ENCODE results near the gene ZBTB16. TPM values are rescaled to one million over a fixed set of nuclear protein-coding genes. Genes with fewer than 3 reads are reported as not detected.
A peak's percentile ranks its signal among the peaks of the same experiment; 100 is the strongest.

The ZBTB16 gene
- polyA plus RNA-seq (2013, experiment 1 of 2): not detected
- 0.03 TPM for polyA plus RNA-seq (2013, experiment 2 of 2)

- no peak within 1 kb of the TSS for H2BK120ac ChIP-seq (ENCODE audit: low read depth, low read length)
- H3K23ac ChIP-seq (ENCODE audit: low read length): no peak within 1 kb of the TSS
- peak within 1 kb of the TSS; percentile 56 for H3K56ac ChIP-seq (ENCODE audit: low read length)
- H2BK5ac ChIP-seq (ENCODE audit: low read length): no peak within 1 kb of the TSS
- H3K9ac ChIP-seq (ENCODE audit: low read length): peak within 1 kb of the TSS; percentile 48
- H4K8ac ChIP-seq (ENCODE audit: low read depth, low read length): no peak within 1 kb of the TSS
- no peak within 1 kb of the TSS for H2AK5ac ChIP-seq (ENCODE audit: low read length)
- H3K36me3 ChIP-seq (ENCODE audit: control insufficient read depth, insufficient read depth, low read length): no peaks in the 10 kb centered on the region
- no peak within 1 kb of the TSS for H3K18ac ChIP-seq (ENCODE audit: low read length)
- no peaks in the 10 kb centered on the region for H3K79me1 ChIP-seq (ENCODE audit: low read length)
- H3K27ac ChIP-seq (ENCODE audit: low read depth, low read length): no peak within 1 kb of the TSS
- no peaks in the 10 kb centered on the region for H3K4me1 ChIP-seq (ENCODE audit: control insufficient read depth, low read depth, low read length)
- H3K27me3 ChIP-seq (ENCODE audit: insufficient read depth, low read length, poor library complexity): peaks cover 54% of the 10 kb centered on the region
- peak within 1 kb of the TSS; percentile 85 for H3K4me2 ChIP-seq (ENCODE audit: low read length)
- no peak within 1 kb of the TSS for H2BK15ac ChIP-seq (replicated peaks; ENCODE audit: low read depth)
- no CpG with 5 or more reads among the region's 71 CpGs for WGBS (ENCODE audit: extremely low coverage, insufficient coverage, low lambda C conversion rate)
- H3K79me2 ChIP-seq (ENCODE audit: control insufficient read depth, insufficient read depth, low read length): no peaks in the 10 kb centered on the region
- H3K4ac ChIP-seq (ENCODE audit: low read depth, low read length): no peak within 1 kb of the TSS
- H3K4me3 ChIP-seq (ENCODE audit: low read length): peak within 1 kb of the TSS; percentile 23
- no peak within 1 kb of the TSS for H4K5ac ChIP-seq (ENCODE audit: low read length)
- peak; percentile 79 for DNase-seq
These were observed at the start of gene ZBTB16 for GRCh38 chr11:114059278-114059983. ZBTB16 (plus strand) TSS chr11:114059711; CDS start chr11:114063301, 3,590 bp downstream.

- Histone ChIP-seq H3K4me2 (ENCODE audit: low read length) (no peak overlapping the region), H4K5ac (ENCODE audit: low read length) (no peak overlapping the region), H4K8ac (ENCODE audit: low read depth, low read length) (no peak overlapping the region), H3K36me3 (ENCODE audit: control insufficient read depth, insufficient read depth, low read length) (no peaks in the 10 kb centered on the region), H3K4ac (ENCODE audit: low read depth, low read length) (no peak overlapping the region), H3K79me2 (ENCODE audit: control insufficient read depth, insufficient read depth, low read length) (no peaks in the 10 kb centered on the region), H3K56ac (ENCODE audit: low read length) (no peak overlapping the region), H3K27ac (ENCODE audit: low read depth, low read length) (no peak overlapping the region), H2BK5ac (ENCODE audit: low read length) (no peak overlapping the region), H2BK15ac (replicated peaks; ENCODE audit: low read depth) (no peak overlapping the region), H3K18ac (ENCODE audit: low read length) (no peak overlapping the region), H3K4me3 (ENCODE audit: low read length) (no peak overlapping the region), H3K4me1 (ENCODE audit: control insufficient read depth, low read depth, low read length) (no peaks in the 10 kb centered on the region), H3K23ac (ENCODE audit: low read length) (no peak overlapping the region), H2BK120ac (ENCODE audit: low read depth, low read length) (no peak overlapping the region), H2AK5ac (ENCODE audit: low read length) (no peak overlapping the region), H3K79me1 (ENCODE audit: low read length) (no peaks in the 10 kb centered on the region), H3K9ac (ENCODE audit: low read length) (no peak overlapping the region), H3K27me3 (ENCODE audit: insufficient read depth, low read length, poor library complexity) (no peaks in the 10 kb centered on the region)
- no CpG with 5 or more reads among the region's 4 CpGs for WGBS (ENCODE audit: extremely low coverage, insufficient coverage, low lambda C conversion rate)
- no peak for DNase-seq
These were observed 48.6 kb upstream of the ZBTB16 start for GRCh38 chr11:114010931-114011330.

GRCh38 chr11:114011443-114011842 is 48.1 kb upstream of the ZBTB16 start:
- H2BK15ac ChIP-seq (replicated peaks; ENCODE audit: low read depth): no peak overlapping the region
- no peak overlapping the region for H3K9ac ChIP-seq (ENCODE audit: low read length)
- H3K27me3 ChIP-seq (ENCODE audit: insufficient read depth, low read length, poor library complexity): no peaks in the 10 kb centered on the region
- H3K4me2 ChIP-seq (ENCODE audit: low read length): no peak overlapping the region
- H2BK120ac ChIP-seq (ENCODE audit: low read depth, low read length): no peak overlapping the region
- no peak overlapping the region for H3K4me3 ChIP-seq (ENCODE audit: low read length)
- H4K8ac ChIP-seq (ENCODE audit: low read depth, low read length): no peak overlapping the region
- no peaks in the 10 kb centered on the region for H3K79me2 ChIP-seq (ENCODE audit: control insufficient read depth, insufficient read depth, low read length)
- H3K56ac ChIP-seq (ENCODE audit: low read length): no peak overlapping the region
- WGBS (ENCODE audit: extremely low coverage, insufficient coverage, low lambda C conversion rate): no CpG with 5 or more reads among the region's 2 CpGs
- no peak overlapping the region for H3K4ac ChIP-seq (ENCODE audit: low read depth, low read length)
- no peaks in the 10 kb centered on the region for H3K36me3 ChIP-seq (ENCODE audit: control insufficient read depth, insufficient read depth, low read length)
- no peak overlapping the region for H4K5ac ChIP-seq (ENCODE audit: low read length)
- no peak overlapping the region for H2AK5ac ChIP-seq (ENCODE audit: low read length)
- H3K79me1 ChIP-seq (ENCODE audit: low read length): no peaks in the 10 kb centered on the region
- H3K23ac ChIP-seq (ENCODE audit: low read length): no peak overlapping the region
- no peak overlapping the region for H3K27ac ChIP-seq (ENCODE audit: low read depth, low read length)
- H3K18ac ChIP-seq (ENCODE audit: low read length): no peak overlapping the region
- no peaks in the 10 kb centered on the region for H3K4me1 ChIP-seq (ENCODE audit: control insufficient read depth, low read depth, low read length)
- H2BK5ac ChIP-seq (ENCODE audit: low read length): no peak overlapping the region
- no peak for DNase-seq

GRCh38 chr11:114015117-114015516 is 44.4 kb upstream of the ZBTB16 start:
- no peak overlapping the region for H2BK120ac ChIP-seq (ENCODE audit: low read depth, low read length)
- H3K23ac ChIP-seq (ENCODE audit: low read length): no peak overlapping the region
- no peak overlapping the region for H2AK5ac ChIP-seq (ENCODE audit: low read length)
- H2BK15ac ChIP-seq (replicated peaks; ENCODE audit: low read depth): no peak overlapping the region
- no CpG with 5 or more reads among the region's 6 CpGs for WGBS (ENCODE audit: extremely low coverage, insufficient coverage, low lambda C conversion rate)
- no peaks in the 10 kb centered on the region for H3K79me2 ChIP-seq (ENCODE audit: control insufficient read depth, insufficient read depth, low read length)
- no peak overlapping the region for H3K56ac ChIP-seq (ENCODE audit: low read length)
- H3K79me1 ChIP-seq (ENCODE audit: low read length): no peaks in the 10 kb centered on the region
- no peak overlapping the region for H4K5ac ChIP-seq (ENCODE audit: low read length)
- no peak overlapping the region for H3K18ac ChIP-seq (ENCODE audit: low read length)
- no peaks in the 10 kb centered on the region for H3K36me3 ChIP-seq (ENCODE audit: control insufficient read depth, insufficient read depth, low read length)
- no peak overlapping the region for H3K4ac ChIP-seq (ENCODE audit: low read depth, low read length)
- H3K27me3 ChIP-seq (ENCODE audit: insufficient read depth, low read length, poor library complexity): no peaks in the 10 kb centered on the region
- no peak overlapping the region for H3K27ac ChIP-seq (ENCODE audit: low read depth, low read length)
- H3K4me3 ChIP-seq (ENCODE audit: low read length): no peak overlapping the region
- DNase-seq: no peak
- no peaks in the 10 kb centered on the region for H3K4me1 ChIP-seq (ENCODE audit: control insufficient read depth, low read depth, low read length)
- no peak overlapping the region for H2BK5ac ChIP-seq (ENCODE audit: low read length)
- no peak overlapping the region for H3K4me2 ChIP-seq (ENCODE audit: low read length)
- H4K8ac ChIP-seq (ENCODE audit: low read depth, low read length): no peak overlapping the region
- H3K9ac ChIP-seq (ENCODE audit: low read length): no peak overlapping the region

- no peaks in the 10 kb centered on the region for H3K79me1 ChIP-seq (ENCODE audit: low read length)
- H3K4me3 ChIP-seq (ENCODE audit: low read length): no peak overlapping the region
- H2BK120ac ChIP-seq (ENCODE audit: low read depth, low read length): no peak overlapping the region
- no peak for DNase-seq
- H3K27ac ChIP-seq (ENCODE audit: low read depth, low read length): no peak overlapping the region
- no peak overlapping the region for H2BK5ac ChIP-seq (ENCODE audit: low read length)
- no CpG with 5 or more reads among the region's 2 CpGs for WGBS (ENCODE audit: extremely low coverage, insufficient coverage, low lambda C conversion rate)
- no peaks in the 10 kb centered on the region for H3K4me1 ChIP-seq (ENCODE audit: control insufficient read depth, low read depth, low read length)
- H4K5ac ChIP-seq (ENCODE audit: low read length): no peak overlapping the region
- H3K27me3 ChIP-seq (ENCODE audit: insufficient read depth, low read length, poor library complexity): no peaks in the 10 kb centered on the region
- H2BK15ac ChIP-seq (replicated peaks; ENCODE audit: low read depth): no peak overlapping the region
- H3K4ac ChIP-seq (ENCODE audit: low read depth, low read length): no peak overlapping the region
- no peak overlapping the region for H4K8ac ChIP-seq (ENCODE audit: low read depth, low read length)
- no peaks in the 10 kb centered on the region for H3K36me3 ChIP-seq (ENCODE audit: control insufficient read depth, insufficient read depth, low read length)
- H3K56ac ChIP-seq (ENCODE audit: low read length): no peak overlapping the region
- no peak overlapping the region for H3K18ac ChIP-seq (ENCODE audit: low read length)
- H3K23ac ChIP-seq (ENCODE audit: low read length): no peak overlapping the region
- no peak overlapping the region for H2AK5ac ChIP-seq (ENCODE audit: low read length)
- no peak overlapping the region for H3K9ac ChIP-seq (ENCODE audit: low read length)
- H3K79me2 ChIP-seq (ENCODE audit: control insufficient read depth, insufficient read depth, low read length): no peaks in the 10 kb centered on the region
- no peak overlapping the region for H3K4me2 ChIP-seq (ENCODE audit: low read length)
These were observed 42.5 kb upstream of the ZBTB16 start for GRCh38 chr11:114016986-114017385.

GRCh38 chr11:114017723-114018122 is 41.8 kb upstream of the ZBTB16 start:
- H3K27ac ChIP-seq (ENCODE audit: low read depth, low read length): no peak overlapping the region
- H2AK5ac ChIP-seq (ENCODE audit: low read length): no peak overlapping the region
- no peak overlapping the region for H3K4me3 ChIP-seq (ENCODE audit: low read length)
- no peak overlapping the region for H2BK5ac ChIP-seq (ENCODE audit: low read length)
- H3K27me3 ChIP-seq (ENCODE audit: insufficient read depth, low read length, poor library complexity): no peaks in the 10 kb centered on the region
- H3K79me2 ChIP-seq (ENCODE audit: control insufficient read depth, insufficient read depth, low read length): no peaks in the 10 kb centered on the region
- no peak overlapping the region for H3K23ac ChIP-seq (ENCODE audit: low read length)
- no CpG with 5 or more reads among the region's 2 CpGs for WGBS (ENCODE audit: extremely low coverage, insufficient coverage, low lambda C conversion rate)
- peak; percentile 53 for DNase-seq
- H4K5ac ChIP-seq (ENCODE audit: low read length): no peak overlapping the region
- no peaks in the 10 kb centered on the region for H3K4me1 ChIP-seq (ENCODE audit: control insufficient read depth, low read depth, low read length)
- H2BK15ac ChIP-seq (replicated peaks; ENCODE audit: low read depth): no peak overlapping the region
- no peak overlapping the region for H3K4ac ChIP-seq (ENCODE audit: low read depth, low read length)
- no peak overlapping the region for H3K56ac ChIP-seq (ENCODE audit: low read length)
- no peak overlapping the region for H4K8ac ChIP-seq (ENCODE audit: low read depth, low read length)
- H3K18ac ChIP-seq (ENCODE audit: low read length): no peak overlapping the region
- H3K4me2 ChIP-seq (ENCODE audit: low read length): no peak overlapping the region
- H3K79me1 ChIP-seq (ENCODE audit: low read length): no peaks in the 10 kb centered on the region
- no peak overlapping the region for H2BK120ac ChIP-seq (ENCODE audit: low read depth, low read length)
- no peaks in the 10 kb centered on the region for H3K36me3 ChIP-seq (ENCODE audit: control insufficient read depth, insufficient read depth, low read length)
- no peak overlapping the region for H3K9ac ChIP-seq (ENCODE audit: low read length)
